IPS-11a (cell line): ENCODE data around the gene GOLGA6D.
"Not testable (repeated sequence)": the region's sequence is repeated elsewhere in the genome, so short reads cannot be mapped to it uniquely, and the experiment has no call there.

ENCODE experiments used
- H3K4me3 ChIP-seq: one replicate; pipeline ENCODE4 v1.5.1; 2013; ENCODE audit warnings: low read depth, low read length, control low read depth

The GOLGA6D gene

GRCh38 chr15:75282572-75282971 lies at the start of gene GOLGA6D:
GOLGA6D (plus strand) TSS chr15:75282835; CDS start chr15:75282876, 41 bp downstream.
- not testable (repeated sequence) for H3K4me3 ChIP-seq

GRCh38 chr15:75233504-75234190 lies 49.0 kb upstream of the GOLGA6D start:
- H3K4me3 ChIP-seq = no peak overlapping the region

GRCh38 chr15:75234191-75234810 lies 48.3 kb upstream of the GOLGA6D start:
- no peak overlapping the region for H3K4me3 ChIP-seq

GRCh38 chr15:75235051-75235673 lies 47.5 kb upstream of the GOLGA6D start:
- no peak overlapping the region for H3K4me3 ChIP-seq

GRCh38 chr15:75235760-75236729 lies 46.6 kb upstream of the GOLGA6D start:
- no peak overlapping the region for H3K4me3 ChIP-seq

- no peak overlapping the region for H3K4me3 ChIP-seq
Observed at GRCh38 chr15:75237316-75237982, 45.2 kb upstream of the GOLGA6D start.

GRCh38 chr15:75238150-75238549 lies 44.5 kb upstream of the GOLGA6D start:
- H3K4me3 ChIP-seq = no peak overlapping the region

- not testable (repeated sequence) for H3K4me3 ChIP-seq
Observed at GRCh38 chr15:75245741-75246140, 36.9 kb upstream of the GOLGA6D start.

- H3K4me3 ChIP-seq = not testable (repeated sequence)
Observed at GRCh38 chr15:75248991-75249390, 33.6 kb upstream of the GOLGA6D start.

GRCh38 chr15:75249726-75250125 lies 32.9 kb upstream of the GOLGA6D start:
- no peak overlapping the region for H3K4me3 ChIP-seq

- H3K4me3 ChIP-seq = not testable (repeated sequence)
Observed at GRCh38 chr15:75251343-75251742, 31.3 kb upstream of the GOLGA6D start.

- H3K4me3 ChIP-seq = not testable (repeated sequence)
Observed at GRCh38 chr15:75252285-75252684, 30.4 kb upstream of the GOLGA6D start.

- not testable (repeated sequence) for H3K4me3 ChIP-seq
Observed at GRCh38 chr15:75258034-75258433, 24.6 kb upstream of the GOLGA6D start, which contains the start of gene GOLGA6C. GOLGA6C (plus strand) TSS chr15:75258334; CDS start chr15:75258599, 265 bp downstream.

GRCh38 chr15:75258620-75259343 lies 23.9 kb upstream of the GOLGA6D start:
- not testable (repeated sequence) for H3K4me3 ChIP-seq

GRCh38 chr15:75259873-75260272 lies 22.8 kb upstream of the GOLGA6D start:
- not testable (repeated sequence) for H3K4me3 ChIP-seq

GRCh38 chr15:75273751-75274359 lies 8.8 kb upstream of the GOLGA6D start:
- H3K4me3 ChIP-seq = not testable (repeated sequence)

- H3K4me3 ChIP-seq = not testable (repeated sequence)
Observed at GRCh38 chr15:75274509-75275107, 8.0 kb upstream of the GOLGA6D start.

- not testable (repeated sequence) for H3K4me3 ChIP-seq
Observed at GRCh38 chr15:75275617-75276016, 7.0 kb upstream of the GOLGA6D start.

- H3K4me3 ChIP-seq = not testable (repeated sequence)
Observed at GRCh38 chr15:75278497-75278896, 4.1 kb upstream of the GOLGA6D start.
